GM21786 (cell line): Measurements from ENCODE around the gene HOGA1.

ENCODE experiments used
- ATAC-seq: cut with Tn5 transposase; IDR thresholded peaks from one replicate; pipeline ENCODE4 v1.9.1; 2021; ENCODE audit not compliant: unreplicated experiment

The HOGA1 gene

GRCh38 chr10:97584060-97584797 is at the start of gene HOGA1:
TSS of gene HOGA1 (plus strand) at chr10:97584389. CDS start at chr10:97584704, 315 bp downstream.
- peak; percentile 83 for ATAC-seq

GRCh38 chr10:97534746-97535367 is 49.3 kb upstream of the HOGA1 start:
- no peak for ATAC-seq

GRCh38 chr10:97537186-97537869 is 46.9 kb upstream of the HOGA1 start:
- no peak for ATAC-seq

GRCh38 chr10:97538411-97538810 is 45.8 kb upstream of the HOGA1 start:
- no peak for ATAC-seq

- ATAC-seq = no peak
Observed at GRCh38 chr10:97538839-97539238, 45.4 kb upstream of the HOGA1 start.

GRCh38 chr10:97539523-97540200 is 44.5 kb upstream of the HOGA1 start:
- no peak for ATAC-seq

- no peak for ATAC-seq
Observed at GRCh38 chr10:97540669-97541500, 43.3 kb upstream of the HOGA1 start.

GRCh38 chr10:97542169-97543024 is 41.8 kb upstream of the HOGA1 start:
- ATAC-seq = no peak

GRCh38 chr10:97543025-97543546 is 41.1 kb upstream of the HOGA1 start:
- ATAC-seq = no peak

GRCh38 chr10:97546456-97547270 is 37.5 kb upstream of the HOGA1 start:
- no peak for ATAC-seq

GRCh38 chr10:97547271-97547600 is 37.0 kb upstream of the HOGA1 start:
- no peak for ATAC-seq

- no peak for ATAC-seq
Observed at GRCh38 chr10:97547962-97548361, 36.2 kb upstream of the HOGA1 start.

GRCh38 chr10:97548828-97549455 is 35.2 kb upstream of the HOGA1 start:
- no peak for ATAC-seq

GRCh38 chr10:97549587-97550322 is 34.4 kb upstream of the HOGA1 start:
- no peak for ATAC-seq

- ATAC-seq = no peak
Observed at GRCh38 chr10:97550336-97551149, 33.6 kb upstream of the HOGA1 start.

- no peak for ATAC-seq
Observed at GRCh38 chr10:97551271-97551670, 32.9 kb upstream of the HOGA1 start.

GRCh38 chr10:97553575-97554031 is 30.6 kb upstream of the HOGA1 start:
- ATAC-seq = no peak
